SK-N-SH (cell line): ENCODE results near the gene AACS. TPM values are rescaled to one million over a fixed set of nuclear protein-coding genes. Genes with fewer than 3 reads are reported as not detected.

Experiments used
- CTCF ChIA-PET: fragments of 300-600, 350-600 bp; formaldehyde crosslinking; extraction: SDS; loops from one replicate; lab custom pipeline; 2021; lab: Yijun Ruan, JAX
- POLR2A ChIA-PET: fragments of 350-600 bp; sonication (Branson Sonifier 250); formaldehyde crosslinking; extraction: SDS; loops from one replicate; lab custom pipeline; 2020; ENCODE audit warnings: antibody characterized with exemption, inconsistent platforms; lab: Yijun Ruan, JAX
- DNase-seq: peaks from one replicate; pipeline ENCODE4 v3.0.0; 2012
- H2AFZ ChIP-seq: fragments of 200-600 bp; sonication (generic); 2 replicates; pipeline ENCODE4 v1.8.1; 2016; ENCODE audit warnings: antibody characterized with exemption, mild to moderate bottlenecking, low read depth
- H3F3A ChIP-seq: fragments of 200-600 bp; sonication (generic); replicated peaks from 2 replicates; pipeline ENCODE3; 2016; ENCODE audit warnings: antibody characterized with exemption, mild to moderate bottlenecking; ENCODE audit not compliant: insufficient read depth
- H3K27ac ChIP-seq, 2 experiments: fragments of 200-500 bp in 1 of 2; fragments of 200-600 bp in 1 of 2; sonication (Bioruptor generic) in 1 of 2; sonication (generic), shearing (Covaris generic) in 1 of 2; 2 replicates each; pipeline versions ENCODE4 v1.5.1 to v1.6.1; 2014 to 2016; ENCODE audit warnings: low read depth in 2 of 2, inconsistent platforms in 1 of 2, low read length in 1 of 2, mild to moderate bottlenecking in 1 of 2, mixed read lengths in 1 of 2
- H3K27me3 ChIP-seq: fragments of 200-600 bp; sonication (generic), shearing (Covaris generic); 2 replicates; pipeline ENCODE4 v1.6.1; 2016; ENCODE audit warnings: mixed run types; ENCODE audit not compliant: insufficient read depth
- H3K36me3 ChIP-seq, 2 experiments: fragments of 200-500 bp in 1 of 2; fragments of 200-600 bp in 1 of 2; sonication (Bioruptor generic) in 1 of 2; sonication (generic) in 1 of 2; replicated peaks in 1 of 2; 2 replicates each; pipeline versions ENCODE3 to v1.5.1; 2014 to 2016; ENCODE audit warnings: low read length in 1 of 2, mild to moderate bottlenecking in 1 of 2; ENCODE audit not compliant: insufficient read depth in 2 of 2, control insufficient read depth in 1 of 2
- H3K4me1 ChIP-seq, 2 experiments: fragments of 200-500 bp in 1 of 2; fragments of 200-600 bp in 1 of 2; sonication (Bioruptor generic) in 1 of 2; sonication (generic), shearing (Covaris generic) in 1 of 2; 2 replicates each; pipeline versions ENCODE4 v1.5.1 to v1.6.1; 2014 to 2016; ENCODE audit warnings: low read depth in 1 of 2, low read length in 1 of 2, mixed run types in 1 of 2; ENCODE audit not compliant: insufficient read depth in 2 of 2, control insufficient read depth in 1 of 2
- H3K4me2 ChIP-seq: fragments of 200-600 bp; sonication (generic), shearing (Covaris generic); 2 replicates; pipeline ENCODE4 v1.6.1; 2017; ENCODE audit warnings: mixed run types
- H3K4me3 ChIP-seq, 2 experiments: fragments of 200-500 bp in 1 of 2; fragments of 200-600 bp in 1 of 2; sonication (Bioruptor generic) in 1 of 2; sonication (generic), shearing (Covaris generic) in 1 of 2; 2 replicates each; pipeline versions ENCODE4 v1.5.1 to v1.8.1; 2014 to 2016; ENCODE audit warnings: low read depth in 2 of 2, inconsistent platforms in 1 of 2, low read length in 1 of 2, mild to moderate bottlenecking in 1 of 2, mixed read lengths in 1 of 2, moderate library complexity in 1 of 2
- H3K79me2 ChIP-seq: fragments of 200-600 bp; sonication (generic); 2 replicates; pipeline ENCODE4 v1.8.1; 2017; ENCODE audit warnings: mild to moderate bottlenecking; ENCODE audit not compliant: insufficient read depth
- H3K9ac ChIP-seq: fragments of 200-600 bp; sonication (generic); 2 replicates; pipeline ENCODE4 v1.6.1; 2017; ENCODE audit warnings: mixed run types
- H3K9me2 ChIP-seq: fragments of 200-600 bp; sonication (generic); 2 replicates; pipeline ENCODE4 v1.6.1; 2017; ENCODE audit warnings: mixed run types
- H3K9me3 ChIP-seq: fragments of 200-600 bp; sonication (generic); 2 replicates; pipeline ENCODE4 v1.6.1; 2017; ENCODE audit warnings: mixed run types, mild to moderate bottlenecking, moderate library complexity
- H4K20me1 ChIP-seq: fragments of 200-600 bp; sonication (generic); 2 replicates; pipeline ENCODE4 v1.6.1; 2017; ENCODE audit warnings: mild to moderate bottlenecking, mixed run types; ENCODE audit not compliant: insufficient read depth
- CHD2 ChIP-seq: fragments of 150-350 bp; IDR thresholded peaks from 2 replicates; pipeline ENCODE4 v1.6.1; 2018; ENCODE audit warnings: low read length; ENCODE audit not compliant: partially characterized antibody
- ELF1 ChIP-seq: IDR thresholded peaks from 2 replicates; pipeline ENCODE4 v1.4.0; 2012
- FOXJ3 ChIP-seq: sonication (generic); formaldehyde crosslinking; IDR thresholded peaks from 2 replicates; pipeline ENCODE4 v1.5.1; 2020; ENCODE audit warnings: mild to moderate bottlenecking, missing genetic modification reagents
- GATA2 ChIP-seq: sonication (generic); formaldehyde crosslinking; IDR thresholded peaks from 2 replicates; pipeline ENCODE4 v1.5.0; 2020; ENCODE audit warnings: mild to moderate bottlenecking, missing genetic modification reagents
- JUND ChIP-seq: IDR thresholded peaks from 2 replicates; pipeline ENCODE4 v1.4.0; 2012
- MAX ChIP-seq: IDR thresholded peaks from 2 replicates; pipeline ENCODE4 v1.4.0; 2012; ENCODE audit warnings: low read depth
- MEF2A ChIP-seq: IDR thresholded peaks from 2 replicates; pipeline ENCODE4 v1.4.0; 2012; ENCODE audit warnings: low read depth, borderline replicate concordance
- MXI1 ChIP-seq: IDR thresholded peaks from 2 replicates; pipeline ENCODE4 v1.6.1; 2012; ENCODE audit warnings: mild to moderate bottlenecking, low read depth, low read length, improper control_type of control experiment
- NRF1 ChIP-seq: IDR thresholded peaks from 2 replicates; pipeline ENCODE4 v1.6.1; 2012; ENCODE audit warnings: low read depth, mild to moderate bottlenecking, low read length
- RFX5 ChIP-seq: IDR thresholded peaks from 2 replicates; pipeline ENCODE4 v1.6.1; 2012; ENCODE audit warnings: mild to moderate bottlenecking, improper control_type of control experiment, low read length
- RXRA ChIP-seq: IDR thresholded peaks from 2 replicates; pipeline ENCODE4 v1.4.0; 2012; ENCODE audit warnings: low read depth, mild to moderate bottlenecking, borderline replicate concordance
- SIN3A ChIP-seq: IDR thresholded peaks from 2 replicates; pipeline ENCODE4 v1.6.1; 2012; ENCODE audit warnings: low read depth, mild to moderate bottlenecking, low read length, moderate library complexity, borderline replicate concordance
- TAF1 ChIP-seq: IDR thresholded peaks from 2 replicates; pipeline ENCODE4 v1.6.1; 2012; ENCODE audit warnings: low read depth, mild to moderate bottlenecking, low read length, moderate library complexity, borderline replicate concordance
- TCF12 ChIP-seq: IDR thresholded peaks from 2 replicates; pipeline ENCODE4 v1.4.0; 2012
- TEAD4 ChIP-seq: IDR thresholded peaks from 2 replicates; pipeline ENCODE4 v1.4.0; 2012; ENCODE audit warnings: mild to moderate bottlenecking, borderline replicate concordance; ENCODE audit not compliant: insufficient read depth
- USF1 ChIP-seq: IDR thresholded peaks from 2 replicates; pipeline ENCODE4 v1.4.0; 2012; ENCODE audit warnings: low read depth, borderline replicate concordance
- USF2 ChIP-seq: fragments of 150-350 bp; IDR thresholded peaks from 2 replicates; pipeline ENCODE4 v1.6.1; 2017; ENCODE audit warnings: antibody characterized with exemption, low read length, low read depth, borderline replicate concordance
- YY1 ChIP-seq: IDR thresholded peaks from 2 replicates; pipeline ENCODE4 v1.4.0; 2012; ENCODE audit warnings: low read depth, mild to moderate bottlenecking
- WGBS: methylation state at CpG from one replicate; pipeline ENCODE4 v1.1.6; 2017; ENCODE audit warnings: low lambda C conversion rate; 5-methylcytosine and 5-hydroxymethylcytosine counted together
- polyA plus RNA-seq, 3 experiments: library from polyadenylated mRNA; depleted of rRNA; stranded (reverse); fragments of >200 nt; gene quantifications; 2 replicates each; pipeline ENCODE4 v1.2.3, GENCODE V29; 2012

Gene AACS
- polyA plus RNA-seq, 1 of the 3 experiments (the other 2 are of a cell fraction): 17.3 TPM

GRCh38 chr12:125079084-125079483 is 13.8 kb downstream of the AACS start:
- no peaks in the 10 kb centered on the region for H3K9me2 ChIP-seq
- H3K4me3 ChIP-seq: no peak overlapping the region
- peaks cover 10 to 13% of the 10 kb centered on the region in 2 experiments for H3K36me3 ChIP-seq
- no peaks in the 10 kb centered on the region for H3K27me3 ChIP-seq
- H4K20me1 ChIP-seq: no peaks in the 10 kb centered on the region
- 0 out of 2 replicates have a peak, but pooled peaks cover 2% of the 10 kb centered on the region for H3K79me2 ChIP-seq
- no peak overlapping the region for H2AFZ ChIP-seq
- TF ChIP-seq YY1 (no peak), USF1 (no peak), RFX5 (no peak), TEAD4 (no peak), MAX (no peak), MEF2A (no peak), JUND (no peak), TAF1 (no peak), TCF12 (no peak), RXRA (no peak), FOXJ3 (CRISPR knock-in tag) (no peak), NRF1 (no peak), SIN3A (no peak), USF2 (no peak), ELF1 (no peak), MXI1 (no peak), GATA2 (no peak), CHD2 (no peak)
- 98% methylated on average over 7 of the region's 10 CpGs for WGBS
- ChIA-PET CTCF (interaction anchor here (1.5 to 1.6 kb wide), 2 partner anchors 9 to 10 kb away, joined by 5 read pairs; no protein-coding TSS in a partner anchor), POLR2A (no interaction called here)
- H3K9ac ChIP-seq: no peak overlapping the region
- H3K4me2 ChIP-seq: no peak overlapping the region
- DNase-seq: no peak
- no peaks in the 10 kb centered on the region for H3F3A ChIP-seq
- H3K9me3 ChIP-seq: no peaks in the 10 kb centered on the region
- H3K27ac ChIP-seq: no peak overlapping the region
- H3K4me1 ChIP-seq: no peaks in the 10 kb centered on the region
